PC-3 (cell line): ENCODE data around the gene CLCN5.

Source experiments
- EZH2 ChIP-seq: fragments of 300-600 bp; sonication (generic); IDR thresholded peaks from one replicate; pipeline ENCODE4 v1.6.1; 2017; ENCODE audit warnings: antibody characterized with exemption, mild to moderate bottlenecking, low read length; ENCODE audit not compliant: unreplicated experiment
- EZH2phosphoT487 ChIP-seq: fragments of 300-600 bp; sonication (generic); IDR thresholded peaks from 2 replicates; pipeline ENCODE4 v1.6.1; 2018; ENCODE audit warnings: mild to moderate bottlenecking, antibody characterized with exemption, low read length, borderline replicate concordance
- TF ChIP-seq, protein P1 (sequence below): fragments of 300-600 bp; sonication (generic); conservative IDR thresholded peaks from 2 replicates; pipeline ENCODE4 v1.5.1; 2017; ENCODE audit warnings: antibody characterized with exemption, low read depth, mild to moderate bottlenecking, low read length

DNA sequence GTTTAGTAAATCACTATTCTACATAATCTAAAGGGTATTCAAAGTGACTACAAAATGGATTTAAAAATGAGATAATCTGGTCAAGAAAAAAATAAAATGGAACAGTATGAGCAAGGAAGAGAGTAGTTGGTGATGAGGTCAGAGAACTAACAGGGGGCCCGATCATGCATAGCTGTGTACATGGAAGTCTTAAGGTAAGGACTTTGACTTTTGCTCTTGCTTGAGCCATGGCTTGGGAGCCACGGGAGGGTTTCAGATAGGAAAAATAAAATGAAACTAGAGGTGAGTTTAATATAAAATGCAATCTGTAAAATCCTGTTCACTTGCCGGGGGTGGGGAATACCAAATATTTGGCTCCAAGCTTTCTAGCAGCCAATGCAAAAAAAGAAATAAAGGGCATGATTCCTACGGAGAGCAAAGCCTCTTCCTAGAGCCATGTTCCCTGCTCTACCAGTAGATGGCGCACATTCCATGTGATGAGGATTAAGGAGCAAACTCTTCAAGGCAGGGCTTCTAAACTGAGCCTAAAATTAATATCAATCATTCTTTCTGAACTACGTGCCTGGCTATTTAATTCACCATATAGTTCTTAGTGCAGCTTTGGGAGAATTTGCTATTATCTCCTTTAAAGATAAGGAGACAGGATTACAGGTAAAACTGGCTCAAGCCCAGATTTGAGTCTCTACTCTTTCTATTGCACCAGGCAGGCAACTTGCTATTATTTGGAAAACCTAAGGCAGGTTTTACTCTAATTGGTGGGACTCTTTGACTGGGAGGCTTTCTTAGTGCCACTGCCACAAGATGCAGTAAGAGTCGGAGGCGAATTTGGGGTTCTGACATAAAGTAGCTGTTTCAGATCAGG is 6.8 kb upstream of the CLCN5 start:
- TF ChIP-seq, protein P1, sequence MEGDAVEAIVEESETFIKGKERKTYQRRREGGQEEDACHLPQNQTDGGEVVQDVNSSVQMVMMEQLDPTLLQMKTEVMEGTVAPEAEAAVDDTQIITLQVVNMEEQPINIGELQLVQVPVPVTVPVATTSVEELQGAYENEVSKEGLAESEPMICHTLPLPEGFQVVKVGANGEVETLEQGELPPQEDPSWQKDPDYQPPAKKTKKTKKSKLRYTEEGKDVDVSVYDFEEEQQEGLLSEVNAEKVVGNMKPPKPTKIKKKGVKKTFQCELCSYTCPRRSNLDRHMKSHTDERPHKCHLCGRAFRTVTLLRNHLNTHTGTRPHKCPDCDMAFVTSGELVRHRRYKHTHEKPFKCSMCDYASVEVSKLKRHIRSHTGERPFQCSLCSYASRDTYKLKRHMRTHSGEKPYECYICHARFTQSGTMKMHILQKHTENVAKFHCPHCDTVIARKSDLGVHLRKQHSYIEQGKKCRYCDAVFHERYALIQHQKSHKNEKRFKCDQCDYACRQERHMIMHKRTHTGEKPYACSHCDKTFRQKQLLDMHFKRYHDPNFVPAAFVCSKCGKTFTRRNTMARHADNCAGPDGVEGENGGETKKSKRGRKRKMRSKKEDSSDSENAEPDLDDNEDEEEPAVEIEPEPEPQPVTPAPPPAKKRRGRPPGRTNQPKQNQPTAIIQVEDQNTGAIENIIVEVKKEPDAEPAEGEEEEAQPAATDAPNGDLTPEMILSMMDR: peak; percentile 85
- TF ChIP-seq EZH2phosphoT487: no peak
- TF ChIP-seq EZH2: no peak
